ENCODE results near the gene PIN1.

GRCh38 chr19:9850235-9850959, 15.3 kb downstream of the PIN1 start:
- TF ChIP-seq CTCF (IDR thresholded peaks at IDR 0.05; ENCODE audit: low read length) (no peak), EZH2 (IDR thresholded peaks at IDR 0.05; ENCODE audit: borderline replicate concordance, low read length) (no peak)
